GM12892 (cell line): ENCODE data around the gene LRRC27.

Experiments used
- DNase-seq: peaks from one replicate; pipeline ENCODE4 v3.0.0; 2011; ENCODE audit not compliant: insufficient read length
- FAIRE-seq: peaks from 2 replicates; lab custom pipeline; 2011; peaks lifted over from hg19 to GRCh38; lab: Jason Lieb, UNC
- POLR2A ChIP-seq: IDR thresholded peaks from 2 replicates; pipeline ENCODE4 v1.6.1; 2011; ENCODE audit warnings: low read depth, low read length, control low read depth
- POLR2AphosphoS5 ChIP-seq: IDR thresholded peaks from 2 replicates; pipeline ENCODE4 v1.6.1; 2011; ENCODE audit warnings: low read depth, low read length, control low read depth
- TAF1 ChIP-seq: IDR thresholded peaks from 2 replicates; pipeline ENCODE4 v1.6.1; 2011; ENCODE audit warnings: low read depth, mild to moderate bottlenecking, control low read depth, low read length, borderline replicate concordance

The LRRC27 gene

DNA sequence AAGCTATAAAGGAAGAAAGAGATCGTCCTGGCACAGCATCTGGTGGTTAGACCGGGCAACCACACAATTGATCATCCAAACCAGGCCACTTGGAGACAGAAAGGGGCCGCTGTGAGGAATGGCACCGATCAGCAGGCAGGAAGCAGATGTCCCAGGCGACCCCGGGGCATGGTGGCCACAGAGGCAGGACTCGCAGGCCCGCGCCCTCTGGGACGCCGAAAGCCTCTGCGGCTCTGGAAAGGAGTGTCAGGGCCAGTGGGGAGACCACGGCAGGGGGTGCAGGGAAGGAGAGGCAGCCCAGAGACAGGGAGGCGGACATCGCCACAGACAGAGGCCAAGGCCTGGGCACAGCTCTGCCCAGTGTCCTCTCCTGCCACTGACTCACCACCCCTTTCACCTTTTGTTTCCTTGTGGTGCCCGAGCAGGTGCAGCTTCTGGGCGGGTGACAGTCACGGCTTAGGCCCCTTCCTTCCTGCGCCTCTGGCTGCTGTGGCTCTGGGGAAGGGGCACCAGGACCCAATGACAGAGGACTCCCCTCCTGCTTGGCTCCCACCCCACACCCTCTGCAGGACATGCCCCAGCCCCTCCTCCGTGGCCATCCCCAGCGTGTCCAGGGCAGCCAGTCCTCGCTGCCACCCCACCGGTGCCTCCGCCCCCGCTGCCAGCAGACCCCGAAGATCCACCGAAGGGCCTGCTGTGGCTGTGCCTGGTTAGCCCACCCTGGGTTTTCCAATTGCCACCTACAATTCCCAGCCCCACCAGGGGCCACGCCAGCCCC is 35.1 kb upstream of the LRRC27 start:
- FAIRE-seq (no peak), DNase-seq (no peak)
- TF ChIP-seq TAF1 (no peak), POLR2AphosphoS5 (no peak), POLR2A (no peak)

- FAIRE-seq = no peak
- TF ChIP-seq POLR2A = no peak
- no peak for TF ChIP-seq POLR2AphosphoS5
- no peak for TF ChIP-seq TAF1
- DNase-seq = no peak
These were observed 34.5 kb upstream of the LRRC27 start for GRCh38 chr10:132297526-132297925.

GRCh38 chr10:132298038-132298881 is 33.7 kb upstream of the LRRC27 start:
- DNase-seq (no peak), FAIRE-seq (no peak)
- TF ChIP-seq POLR2AphosphoS5 = no peak
- TF ChIP-seq TAF1 = no peak
- TF ChIP-seq POLR2A = no peak

DNA sequence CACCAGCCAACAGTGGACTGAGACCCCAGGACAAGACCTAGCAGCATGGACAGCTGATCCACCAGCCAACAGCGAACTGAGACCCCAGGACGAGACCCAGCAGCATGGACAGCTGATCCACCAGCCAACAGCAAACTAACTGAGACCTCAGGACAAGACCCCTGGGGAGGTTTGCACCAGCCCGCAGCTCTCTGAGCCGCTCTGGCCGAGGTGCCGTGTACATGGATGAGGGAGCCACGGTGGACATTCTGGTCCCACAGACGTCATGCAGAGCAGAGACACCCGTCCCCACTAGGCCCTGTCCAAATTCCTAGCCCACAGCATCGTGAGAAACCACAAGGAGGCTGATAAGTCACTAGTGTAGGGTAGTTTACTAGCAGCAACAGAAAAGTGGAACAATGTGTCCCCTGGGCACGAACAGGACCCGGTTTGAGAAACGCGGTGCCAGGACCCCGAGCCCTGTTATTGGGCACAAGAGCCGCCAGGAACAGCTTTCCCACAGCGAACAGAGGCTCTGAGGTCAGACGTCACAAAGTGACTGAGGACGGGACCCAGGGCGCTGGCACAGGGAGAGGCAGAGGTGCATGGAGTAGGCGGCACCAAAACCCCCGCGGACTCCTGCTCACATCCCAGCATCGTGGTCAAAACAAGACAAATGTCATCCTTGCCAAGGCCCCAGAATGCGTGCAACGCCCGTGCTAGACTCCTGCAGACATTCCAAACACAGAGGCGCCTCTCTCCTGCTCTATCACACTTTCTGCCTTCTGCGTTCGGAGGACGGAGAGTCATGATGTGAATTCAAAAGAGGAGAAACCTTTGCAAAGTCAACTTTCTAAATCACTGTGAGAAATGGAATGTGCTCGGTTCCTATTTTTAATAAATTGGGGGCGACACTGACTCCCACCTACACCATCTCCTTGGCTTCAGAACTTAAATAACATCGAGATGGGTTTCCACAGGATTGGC is 32.3 kb upstream of the LRRC27 start:
- TF ChIP-seq POLR2AphosphoS5 (no peak), POLR2A (no peak)

GRCh38 chr10:132300582-132300981 is 31.4 kb upstream of the LRRC27 start:
- TF ChIP-seq POLR2AphosphoS5 = no peak
- TF ChIP-seq POLR2A = no peak
- TF ChIP-seq TAF1 = no peak
- FAIRE-seq = no peak

More for the DNA sequence above, 32.3 kb upstream of the LRRC27 start:
- FAIRE-seq (no peak), DNase-seq (no peak)

DNA sequence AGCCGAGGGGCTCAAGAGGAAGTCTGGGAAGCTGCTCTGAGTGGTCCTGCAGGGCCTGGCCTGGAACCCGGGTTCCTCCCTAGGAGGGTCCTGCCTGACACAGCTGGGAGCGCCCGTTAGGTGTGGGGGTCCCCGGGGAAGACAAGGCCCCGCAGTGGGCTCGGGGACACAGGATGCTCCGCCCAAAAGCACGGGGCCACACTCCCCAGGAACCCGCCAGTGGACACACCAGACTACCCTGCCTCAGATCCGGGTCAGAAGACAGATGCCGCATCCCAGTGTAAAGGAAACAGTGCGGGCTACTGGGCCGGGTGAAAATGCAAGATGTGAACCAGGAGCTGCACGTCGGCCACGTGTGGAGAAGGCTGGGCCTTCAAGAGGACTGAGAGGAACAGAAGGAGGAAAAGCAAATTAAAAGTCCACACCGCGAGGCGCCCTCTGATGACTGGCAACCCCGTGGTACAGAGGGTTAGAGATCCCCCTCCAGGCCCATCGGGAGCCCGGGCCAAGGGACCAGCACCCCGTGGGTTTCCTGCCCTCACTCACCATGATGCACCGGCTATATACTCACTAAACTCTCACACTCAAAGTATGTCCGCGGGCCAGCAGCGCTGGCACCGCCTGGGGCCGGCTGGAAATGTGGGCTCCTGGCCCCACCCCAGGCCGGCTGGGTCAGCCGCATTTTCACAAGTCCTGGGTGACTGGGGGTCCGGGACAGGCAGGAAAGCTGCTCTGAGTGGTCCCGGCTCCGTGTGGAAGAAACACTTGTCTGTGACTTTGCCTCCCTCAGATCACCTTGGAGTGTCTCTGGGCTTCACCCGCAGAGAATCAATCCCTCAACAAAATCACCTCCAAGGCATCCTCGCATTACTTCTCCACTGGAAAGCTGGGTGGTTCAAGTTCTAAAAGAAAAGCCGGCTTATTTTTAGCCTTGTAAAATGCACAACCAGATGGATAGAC is 30.3 kb upstream of the LRRC27 start:
- FAIRE-seq (no peak), DNase-seq (no peak)
- no peak for TF ChIP-seq TAF1

More at GRCh38 chr10:132300582-132300981, 31.4 kb upstream of the LRRC27 start:
- no peak for DNase-seq

DNA sequence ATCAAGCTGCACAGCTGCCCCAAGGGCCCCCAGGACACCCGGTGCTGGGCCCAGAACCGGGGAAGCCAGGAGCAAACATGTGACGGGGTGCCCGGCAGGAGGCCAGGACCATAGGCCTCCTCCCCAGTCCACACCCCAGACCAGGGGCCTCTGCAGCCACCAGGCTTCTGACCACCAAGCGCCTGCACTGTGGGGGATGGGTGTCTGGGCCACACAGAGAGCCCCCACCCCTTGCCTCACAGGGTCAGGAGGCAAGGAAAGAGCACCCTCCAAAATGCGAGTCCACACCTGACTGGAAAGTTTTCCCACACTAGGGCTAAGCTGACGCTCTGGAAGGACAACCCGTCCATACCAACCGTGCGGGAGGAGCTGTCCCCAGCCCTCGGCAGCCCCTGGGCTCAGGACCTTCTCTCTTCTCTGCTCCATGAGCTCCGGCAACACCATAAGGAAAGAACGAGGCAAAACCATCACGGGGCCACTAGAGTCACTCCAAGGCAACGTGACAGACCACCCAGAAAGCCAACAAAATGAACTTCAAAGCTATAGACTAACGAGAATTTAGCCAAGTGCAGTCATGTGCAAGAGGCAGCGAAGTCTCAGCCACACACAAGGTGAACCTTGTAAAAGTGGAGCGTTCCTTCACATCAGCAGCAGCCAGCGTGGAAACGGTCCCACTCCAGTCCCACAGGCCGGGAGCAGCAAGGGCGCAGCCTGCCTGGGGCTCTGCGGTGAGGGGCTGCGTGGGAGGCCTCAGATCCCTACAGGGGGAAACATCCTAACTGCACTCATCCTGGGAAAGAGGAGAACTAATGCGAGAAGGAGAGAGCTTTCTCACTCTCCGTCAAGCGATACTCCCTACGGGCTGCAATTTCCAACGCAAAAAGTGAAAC is 29.3 kb upstream of the LRRC27 start:
- FAIRE-seq = no peak
- DNase-seq = no peak
- no peak for TF ChIP-seq POLR2AphosphoS5
- TF ChIP-seq POLR2A = no peak
- no peak for TF ChIP-seq TAF1

DNA sequence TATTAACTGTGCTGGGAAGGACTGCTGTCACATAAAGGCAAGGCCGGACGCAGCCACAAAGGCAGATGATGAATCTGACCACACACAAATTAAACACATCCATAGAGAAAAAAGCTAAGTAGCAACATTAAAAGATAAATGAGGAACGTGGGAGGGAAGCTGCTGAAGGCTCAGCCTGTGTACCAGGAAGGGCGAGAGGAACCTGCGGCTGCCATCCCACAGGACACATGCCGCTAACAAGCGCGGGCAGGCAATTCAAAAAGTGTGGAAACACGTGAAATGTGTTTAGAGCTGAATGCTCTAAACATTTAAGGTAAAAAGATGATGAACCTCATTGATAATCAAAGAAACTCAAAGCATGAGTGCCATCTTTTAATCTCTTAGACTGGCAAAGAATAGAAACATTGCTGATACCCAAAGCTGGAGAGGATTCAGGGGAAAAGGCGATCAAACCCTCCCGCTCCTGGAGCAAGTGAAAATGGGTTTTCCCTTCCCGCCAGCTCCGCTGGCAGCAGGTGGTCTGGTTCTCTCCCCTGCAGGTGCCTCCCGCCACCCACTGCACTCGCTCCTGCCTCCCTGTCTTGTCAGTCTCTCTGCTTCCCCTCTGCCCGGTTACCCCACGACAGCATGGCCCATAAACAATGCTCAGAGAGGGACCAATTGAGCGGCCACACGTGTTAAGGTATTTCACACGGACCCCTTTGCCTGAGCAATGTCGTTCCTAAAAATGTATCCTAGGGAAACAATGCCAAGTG is 28.5 kb upstream of the LRRC27 start:
- DNase-seq = no peak
- TF ChIP-seq POLR2A (no peak), TAF1 (no peak), POLR2AphosphoS5 (no peak)
- no peak for FAIRE-seq

DNA sequence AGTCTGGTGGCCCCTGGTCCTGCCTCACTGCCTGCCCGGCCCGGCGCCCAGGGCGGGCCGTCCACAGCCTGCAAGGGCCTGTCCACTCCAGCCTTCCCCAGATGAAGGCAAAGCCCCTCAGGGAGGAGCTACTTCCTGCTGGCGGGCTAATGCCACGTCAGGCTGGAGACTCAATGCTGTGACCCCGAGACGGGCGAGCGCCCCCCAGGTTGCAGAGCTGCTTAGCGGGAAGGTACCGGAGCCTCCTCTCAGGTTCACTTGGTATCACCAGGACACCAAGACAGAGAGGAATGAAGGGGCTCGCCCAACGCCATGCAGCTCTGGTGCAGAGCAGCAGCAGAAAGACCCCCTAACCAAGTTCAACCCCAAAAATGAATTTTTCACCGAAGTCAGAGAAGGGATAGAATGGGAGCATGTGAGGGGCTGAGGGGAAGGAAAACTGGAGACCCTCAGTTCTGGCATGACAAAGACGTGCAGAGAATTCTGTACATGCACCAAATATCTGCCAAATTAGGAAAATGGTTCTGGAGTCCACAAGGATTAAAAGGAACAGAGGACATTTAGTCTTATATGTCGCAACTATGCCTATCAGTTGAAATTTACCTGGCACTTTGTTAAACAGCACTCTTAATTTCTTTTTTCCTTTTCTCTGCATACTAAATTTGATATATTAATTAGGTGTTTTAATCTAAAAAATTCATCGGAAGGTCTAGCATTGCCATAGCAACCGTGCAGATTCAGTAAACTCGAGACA is 27.1 kb upstream of the LRRC27 start:
- DNase-seq (no peak), FAIRE-seq (no peak)
- TF ChIP-seq POLR2A (no peak), TAF1 (no peak), POLR2AphosphoS5 (no peak)
